Natural killer cell (primary cell): ENCODE data around the gene HS6ST2. TPM values are rescaled to one million over a fixed set of nuclear protein-coding genes. Genes with fewer than 3 reads are reported as not detected.

Experiments
- ATAC-seq, 3 donors: fragments of 150-1000 bp in 2 of 3; fragments of 200-7000 bp in 1 of 3; cut with Tn5 transposase; 1 replicate in 1 of 3; 2 replicates in 2 of 3; pipeline ENCODE4 v1.10.0; 2021; ENCODE audit warnings: mild to moderate bottlenecking in 2 of 3, moderate library complexity in 2 of 3
- DNase-seq, 2 donors: peaks; one replicate each; pipeline versions ENCODE4 v3.0.0 to v3.0.0-alpha.2; 2013 to 2021; ENCODE audit warnings: mixed read lengths in 1 of 2
- H3K27ac ChIP-seq: one replicate; pipeline ENCODE4 v1.5.1; 2013; ENCODE audit warnings: mild to moderate bottlenecking, low read length
- H3K27me3 ChIP-seq: one replicate; pipeline ENCODE4 v1.6.1; 2013; ENCODE audit warnings: low read length; ENCODE audit not compliant: control insufficient read depth, insufficient read depth
- H3K36me3 ChIP-seq: one replicate; pipeline ENCODE4 v1.6.1; 2013; ENCODE audit warnings: low read length; ENCODE audit not compliant: control insufficient read depth, insufficient read depth
- H3K4me1 ChIP-seq: one replicate; pipeline ENCODE4 v1.6.1; 2013; ENCODE audit warnings: low read length; ENCODE audit not compliant: control insufficient read depth, insufficient read depth
- H3K4me3 ChIP-seq: one replicate; pipeline ENCODE4 v1.5.1; 2013; ENCODE audit warnings: low read length
- H3K9me3 ChIP-seq: one replicate; pipeline ENCODE4 v1.6.1; 2013; ENCODE audit warnings: low read length; ENCODE audit not compliant: control insufficient read depth, insufficient read depth
- H3K27ac Mint-ChIP-seq, 2 donors: one replicate each; pipeline ENCODE4 v1.8.0; 2022; ENCODE audit warnings: mild to moderate bottlenecking in 2 of 2, mixed read lengths in 2 of 2, moderate library complexity in 1 of 2
- H3K27me3 Mint-ChIP-seq, 2 donors: one replicate each; pipeline ENCODE4 v1.8.0; 2022; ENCODE audit warnings: low read depth in 2 of 2, mixed read lengths in 2 of 2
- H3K36me3 Mint-ChIP-seq: one replicate; pipeline ENCODE4 v1.8.0; 2022; ENCODE audit warnings: mixed read lengths
- H3K4me1 Mint-ChIP-seq, 2 donors: one replicate each; pipeline ENCODE4 v1.8.0; 2022; ENCODE audit warnings: mixed read lengths in 2 of 2
- H3K4me3 Mint-ChIP-seq: one replicate; pipeline ENCODE4 v1.8.0; 2022; ENCODE audit warnings: mild to moderate bottlenecking, moderate library complexity, mixed read lengths
- H3K9me3 Mint-ChIP-seq, 2 donors: one replicate each; pipeline ENCODE4 v1.8.0; 2022; ENCODE audit warnings: mixed read lengths in 2 of 2
- WGBS: methylation state at CpG from one replicate; pipeline ENCODE4 v1.1.7; 2013; ENCODE audit warnings: missing lambda C conversion rate; ENCODE audit not compliant: insufficient coverage; 5-methylcytosine and 5-hydroxymethylcytosine counted together
- intact Hi-C: fragments of 100-400 bp; cut with micrococcal nuclease; formaldehyde crosslinking; loops from one replicate; pipeline ENCODE4 v1.14.2; 2022
- total RNA-seq, 4 donors: library from RNA; stranded (reverse); fragments of 120-200 nt in 1 of 4; gene quantifications; one replicate each; pipeline versions ENCODE4 v1.2.3 to v1.2.4, GENCODE V29; 2013 to 2022
- TF ChIP-seq, protein P1 (sequence below): fragments of 200-600 bp; IDR thresholded peaks from one replicate; pipeline ENCODE4 v1.8.0; 2022; ENCODE audit warnings: antibody characterized with exemption

The HS6ST2 gene
- total RNA-seq, 3 donors from 2014 or later (not counting 1 experiment from before 2014, with no cell fraction given) = not detected

GRCh38 chrX:132999209-132999608, 40.8 kb upstream of the HS6ST2 start:
- Histone ChIP-seq H3K27ac (no peak overlapping the region), H3K36me3 (no peaks in the 10 kb centered on the region), H3K27me3 (no peaks in the 10 kb centered on the region), H3K4me3 (no peak overlapping the region), H3K4me1 (no peaks in the 10 kb centered on the region), H3K9me3 (no peaks in the 10 kb centered on the region)
- Mint-ChIP-seq H3K4me1 (no peaks in the 10 kb centered on the region), H3K27me3 (peaks cover 14 to 48% of the 10 kb centered on the region in 2 donors), H3K4me3 (no peak overlapping the region), H3K9me3 (no peaks in the 10 kb centered on the region), H3K36me3 (no peaks in the 10 kb centered on the region), H3K27ac (no peak overlapping the region)
- TF ChIP-seq, protein P1, sequence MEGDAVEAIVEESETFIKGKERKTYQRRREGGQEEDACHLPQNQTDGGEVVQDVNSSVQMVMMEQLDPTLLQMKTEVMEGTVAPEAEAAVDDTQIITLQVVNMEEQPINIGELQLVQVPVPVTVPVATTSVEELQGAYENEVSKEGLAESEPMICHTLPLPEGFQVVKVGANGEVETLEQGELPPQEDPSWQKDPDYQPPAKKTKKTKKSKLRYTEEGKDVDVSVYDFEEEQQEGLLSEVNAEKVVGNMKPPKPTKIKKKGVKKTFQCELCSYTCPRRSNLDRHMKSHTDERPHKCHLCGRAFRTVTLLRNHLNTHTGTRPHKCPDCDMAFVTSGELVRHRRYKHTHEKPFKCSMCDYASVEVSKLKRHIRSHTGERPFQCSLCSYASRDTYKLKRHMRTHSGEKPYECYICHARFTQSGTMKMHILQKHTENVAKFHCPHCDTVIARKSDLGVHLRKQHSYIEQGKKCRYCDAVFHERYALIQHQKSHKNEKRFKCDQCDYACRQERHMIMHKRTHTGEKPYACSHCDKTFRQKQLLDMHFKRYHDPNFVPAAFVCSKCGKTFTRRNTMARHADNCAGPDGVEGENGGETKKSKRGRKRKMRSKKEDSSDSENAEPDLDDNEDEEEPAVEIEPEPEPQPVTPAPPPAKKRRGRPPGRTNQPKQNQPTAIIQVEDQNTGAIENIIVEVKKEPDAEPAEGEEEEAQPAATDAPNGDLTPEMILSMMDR = no peak
- DNase-seq (no peak), ATAC-seq (no peak)
- intact Hi-C loops = no loop called here
- WGBS = 100% methylated on average over 1 of the region's 1 CpG

DNA sequence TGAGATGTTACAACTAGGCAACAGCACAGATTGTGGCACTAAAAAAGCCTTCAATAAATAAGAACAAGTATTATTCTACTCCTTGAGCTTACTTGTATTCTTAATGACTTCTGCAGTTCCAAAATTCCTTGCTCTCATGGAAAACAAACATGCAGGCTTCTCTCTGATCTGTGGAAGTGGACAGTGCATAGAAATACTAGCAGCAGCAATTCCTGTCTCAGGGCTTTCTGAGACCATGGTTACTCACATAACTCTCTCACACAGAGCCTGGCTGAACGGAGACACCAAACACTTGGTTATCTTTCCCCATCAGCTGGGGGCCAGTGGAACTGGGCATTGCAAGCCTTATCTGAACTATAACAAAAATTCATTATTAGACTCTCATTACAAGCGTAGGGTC, 32.4 kb upstream of the HS6ST2 start:
- H3K27me3 Mint-ChIP-seq = peaks cover 6 to 33% of the 10 kb centered on the region in 2 donors

GRCh38 chrX:132986556-132986955, 28.1 kb upstream of the HS6ST2 start:
- Histone ChIP-seq H3K4me3 (no peak overlapping the region), H3K27ac (no peak overlapping the region), H3K9me3 (no peaks in the 10 kb centered on the region), H3K27me3 (no peaks in the 10 kb centered on the region), H3K4me1 (no peaks in the 10 kb centered on the region), H3K36me3 (no peaks in the 10 kb centered on the region)
- ATAC-seq (no peak), DNase-seq (no peak)
- H3K4me1 Mint-ChIP-seq = no peaks in the 10 kb centered on the region
- TF ChIP-seq, protein P1 = no peak
- no peak overlapping the region for H3K4me3 Mint-ChIP-seq
- no peaks in the 10 kb centered on the region for H3K9me3 Mint-ChIP-seq
- peaks cover 8 to 36% of the 10 kb centered on the region in 2 donors for H3K27me3 Mint-ChIP-seq
- intact Hi-C loops = no loop called here
- no peak overlapping the region for H3K27ac Mint-ChIP-seq
- H3K36me3 Mint-ChIP-seq = no peaks in the 10 kb centered on the region

More for the DNA sequence above, 32.4 kb upstream of the HS6ST2 start:
- DNase-seq = no peak
- H3K4me1 ChIP-seq = no peaks in the 10 kb centered on the region
- 94% methylated on average over 2 of the region's 2 CpGs for WGBS
- TF ChIP-seq, protein P1 = no peak
- Mint-ChIP-seq H3K36me3 (no peaks in the 10 kb centered on the region), H3K9me3 (no peaks in the 10 kb centered on the region), H3K27ac (no peak overlapping the region), H3K4me1 (no peaks in the 10 kb centered on the region), H3K4me3 (no peak overlapping the region)
- no peaks in the 10 kb centered on the region for H3K9me3 ChIP-seq
- H3K27me3 ChIP-seq = no peaks in the 10 kb centered on the region
- no peak overlapping the region for H3K27ac ChIP-seq
- ATAC-seq = no peak
- intact Hi-C loops = no loop called here
- no peak overlapping the region for H3K4me3 ChIP-seq
- H3K36me3 ChIP-seq = no peaks in the 10 kb centered on the region

DNA sequence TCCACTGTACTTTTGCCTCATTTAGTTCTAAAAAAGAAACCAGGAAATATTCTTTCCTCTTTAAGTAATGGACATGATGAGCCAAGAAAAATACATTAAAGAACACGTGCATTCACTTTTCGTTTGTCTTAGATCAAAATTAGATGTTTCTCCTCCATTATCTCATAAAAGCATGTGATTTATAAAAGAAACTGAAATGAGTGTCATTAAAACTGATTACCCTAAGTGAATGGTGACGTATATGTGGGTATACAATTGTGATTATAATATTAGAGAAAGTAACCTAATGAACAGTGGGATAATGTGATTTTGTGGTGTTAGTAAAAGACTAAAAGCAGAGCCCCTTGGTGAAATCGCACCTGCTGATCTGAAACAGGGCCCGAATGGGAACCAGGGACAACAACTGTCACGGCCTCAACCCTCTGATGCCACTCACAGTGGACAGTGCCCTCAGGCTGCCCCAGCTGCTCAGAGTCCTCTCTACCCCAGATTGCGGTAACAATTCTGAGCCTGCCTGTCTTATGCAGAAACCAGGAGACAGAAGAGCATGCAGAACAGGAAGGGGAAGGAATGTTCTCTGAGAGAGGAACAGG, 25.7 kb upstream of the HS6ST2 start:
- Mint-ChIP-seq H3K4me1 (no peaks in the 10 kb centered on the region), H3K9me3 (no peaks in the 10 kb centered on the region), H3K27ac (no peak overlapping the region), H3K36me3 (no peaks in the 10 kb centered on the region), H3K27me3 (peaks cover 8 to 28% of the 10 kb centered on the region in 2 donors), H3K4me3 (no peak overlapping the region)
- WGBS = 92% methylated on average over 4 of the region's 7 CpGs
- TF ChIP-seq, protein P1 = no peak
- DNase-seq (no peak), ATAC-seq (no peak)
- Histone ChIP-seq H3K27me3 (no peaks in the 10 kb centered on the region), H3K9me3 (no peaks in the 10 kb centered on the region), H3K4me1 (no peaks in the 10 kb centered on the region), H3K27ac (no peak overlapping the region), H3K4me3 (no peak overlapping the region), H3K36me3 (no peaks in the 10 kb centered on the region)
- intact Hi-C loops = no loop called here
